H1 (cell line): ENCODE data around the gene SLCO2A1. TPM values are rescaled to one million over a fixed set of nuclear protein-coding genes. Genes with fewer than 3 reads are reported as not detected.

Source experiments
- CEBPB ChIP-seq: IDR thresholded peaks from 2 replicates; pipeline ENCODE4 v1.6.1; 2012; ENCODE audit warnings: low read depth, low read length
- CHD7 ChIP-seq: fragments of 300-600 bp; sonication (generic); IDR thresholded peaks from 2 replicates; pipeline ENCODE4 v1.7.1; 2012; ENCODE audit warnings: low read length, moderate library complexity, mild to moderate bottlenecking, inconsistent platforms; ENCODE audit not compliant: insufficient replicate concordance
- CTBP2 ChIP-seq: IDR thresholded peaks from 2 replicates; pipeline ENCODE4 v1.7.0; 2011; ENCODE audit warnings: borderline replicate concordance, mild to moderate bottlenecking, moderate library complexity, mixed read lengths, low read length; ENCODE audit not compliant: insufficient read depth, insufficient read length
- JUN ChIP-seq: IDR thresholded peaks from 2 replicates; pipeline ENCODE4 v1.6.1; 2011; ENCODE audit warnings: low read depth, mild to moderate bottlenecking, improper control_type of control experiment, low read length
- PHF8 ChIP-seq: fragments of 200-600 bp; sonication (generic); conservative IDR thresholded peaks from 2 replicates; pipeline ENCODE4 v1.7.1; 2012; ENCODE audit warnings: low read depth, mild to moderate bottlenecking, inconsistent platforms, low read length, moderate library complexity
- SRF ChIP-seq: IDR thresholded peaks from 2 replicates; pipeline ENCODE4 v1.6.1; 2011; ENCODE audit warnings: mild to moderate bottlenecking, low read depth, low read length, moderate library complexity
- SUZ12 ChIP-seq: fragments of 200-600 bp; sonication (generic); IDR thresholded peaks from 2 replicates; pipeline ENCODE4 v1.6.1; 2012; ENCODE audit warnings: mild to moderate bottlenecking, inconsistent platforms, low read length, moderate library complexity, mixed read lengths
- polyA plus RNA-seq, 7 experiments: library from polyadenylated mRNA; depleted of rRNA in 3 of 7; stranded (reverse) in 5 of 7; unstranded in 2 of 7; fragments of >200 nt in 5 of 7; fragments of 200-250 nt in 2 of 7; gene quantifications; 1 replicate in 5 of 7; 2 replicates in 1 of 7; 4 replicates in 1 of 7; pipeline versions ENCODE4 v1.2.1 to v1.2.3, GENCODE V29; 2011 to 2013; ENCODE audit warnings: missing spikeins in 2 of 7, mixed read lengths in 2 of 7
- total RNA-seq: library from RNA; stranded (reverse); fragmentation: NEBNext Ultra II Directional; extraction: Animal tissue kit (Norgen Biotek cat#: 25700); gene quantifications from 2 replicates; pipeline ENCODE4 v1.2.1, GENCODE V29; 2021

The SLCO2A1 gene
- total and polyA plus RNA-seq, 2 of the 8 experiments (the other 6 are each of a cell fraction or from before 2014, with no cell fraction given) = 1.1 to 2.3 TPM

GRCh38 chr3:133937756-133938601, 91.7 kb downstream of the SLCO2A1 start (continued):
- TF ChIP-seq CEBPB (no peak), PHF8 (no peak), SRF (no peak), JUN (no peak), CTBP2 (no peak), CHD7 (no peak), SUZ12 (no peak)
- TF ChIP-seq, all 59 proteins: peak for 0
